Left lung (tissue), 10 donors: ENCODE measurements around the gene HOXA6. TPM values are rescaled to one million over a fixed set of nuclear protein-coding genes. Genes with fewer than 3 reads are reported as not detected.

Experiments
- ATAC-seq: fragments of 200-7000 bp; cut with Tn5 transposase; one replicate; pipeline ENCODE4 v1.9.1; 2020; ENCODE audit warnings: moderate library complexity
- DNase-seq, 4 donors: peaks; one replicate each; pipeline ENCODE4 v3.0.0-alpha.2; 2013 to 2020
- H3K27ac ChIP-seq, 2 donors: fragments of 200-600 bp; sonication (generic) in 1 of 2; one replicate each; pipeline versions ENCODE4 v1.5.0 to v1.8.0; 2020 to 2021
- H3K27me3 ChIP-seq, 2 donors: fragments of 200-600 bp; sonication (generic) in 1 of 2; one replicate each; pipeline versions ENCODE4 v1.5.0 to v1.8.0; 2020 to 2021
- H3K36me3 ChIP-seq, 2 donors: fragments of 200-600 bp; sonication (generic) in 1 of 2; one replicate each; pipeline versions ENCODE4 v1.5.0 to v1.8.0; 2020 to 2021
- H3K4me1 ChIP-seq, 2 donors: fragments of 200-600 bp; one replicate each; pipeline ENCODE4 v1.8.0; 2021
- H3K4me3 ChIP-seq, 2 donors: fragments of 200-600 bp; sonication (generic) in 1 of 2; one replicate each; pipeline versions ENCODE4 v1.5.0 to v1.8.0; 2020 to 2021; ENCODE audit warnings: mild to moderate bottlenecking in 1 of 2
- H3K9me3 ChIP-seq, 2 donors: fragments of 200-600 bp; sonication (generic) in 1 of 2; one replicate each; pipeline versions ENCODE4 v1.5.0 to v1.8.0; 2020 to 2021
- intact Hi-C, 2 donors: fragments of 100-400 bp; cut with DNase I; formaldehyde crosslinking; loops; one replicate each; pipeline versions ENCODE4 v1.11.2 to v1.14.2; 2022
- polyA plus RNA-seq, 6 donors: library from polyadenylated mRNA; unstranded; fragments of 120-200 nt; gene quantifications; one replicate each; pipeline ENCODE4 v1.2.1, GENCODE V29; 2013; ENCODE audit not compliant: insufficient read length in 6 of 6
- total RNA-seq, 2 donors: library from RNA; stranded (reverse); fragmentation: NEBNext Ultra II Directional; extraction: Animal tissue kit (Norgen Biotek cat#: 25700); gene quantifications; one replicate each; pipeline ENCODE4 v1.2.1, GENCODE V29; 2021
- TF ChIP-seq, protein P1 (sequence below), 2 donors: fragments of 200-600 bp; sonication (generic) in 1 of 2; IDR thresholded peaks; one replicate each; pipeline versions ENCODE4 v1.5.0 to v1.8.0; 2021; ENCODE audit warnings: antibody characterized with exemption in 2 of 2
- donor health status: DM: no; HTN: yes; CAD: no.
- donor health status: DM: no; HTN: no; CAD: no.

The HOXA6 gene
- total and polyA plus RNA-seq, 8 donors = 3.5 to 16.2 (median 14.2) TPM

DNA sequence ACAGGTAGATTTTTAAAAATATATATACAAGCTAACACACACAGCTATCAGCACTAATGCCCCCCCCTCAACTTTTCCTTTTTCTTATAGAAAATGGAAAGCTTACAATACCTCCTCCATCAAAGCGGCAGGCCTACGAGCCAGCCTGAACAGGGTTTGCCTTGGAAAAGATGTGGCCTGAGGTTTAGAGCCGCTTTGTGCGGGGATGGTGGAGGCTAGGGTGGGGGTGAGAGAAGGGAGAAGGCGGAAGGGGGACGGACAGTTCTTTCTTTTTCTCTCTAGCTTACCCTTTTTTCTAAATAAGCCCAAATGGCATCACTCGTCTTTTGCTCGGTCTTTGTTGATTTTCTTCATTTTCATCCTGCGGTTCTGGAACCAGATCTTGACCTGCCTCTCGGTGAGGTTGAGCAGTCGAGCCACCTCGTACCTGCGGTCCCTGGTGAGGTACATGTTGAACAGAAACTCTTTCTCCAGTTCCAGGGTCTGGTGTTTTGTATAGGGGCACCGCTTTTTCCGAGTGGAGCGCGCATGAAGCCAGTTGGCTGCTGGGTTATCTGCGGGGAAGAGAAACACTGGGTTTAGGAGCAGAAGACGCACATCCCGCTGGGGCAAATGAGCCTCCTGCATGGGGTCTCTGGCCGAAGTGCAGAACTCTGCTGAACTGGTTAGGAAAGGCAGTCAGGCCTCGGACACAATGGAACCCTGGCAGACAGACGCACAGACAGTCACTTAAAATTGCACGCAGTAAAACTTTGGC is 15.9 kb upstream of the HOXA6 start:
- TF ChIP-seq, protein P1, sequence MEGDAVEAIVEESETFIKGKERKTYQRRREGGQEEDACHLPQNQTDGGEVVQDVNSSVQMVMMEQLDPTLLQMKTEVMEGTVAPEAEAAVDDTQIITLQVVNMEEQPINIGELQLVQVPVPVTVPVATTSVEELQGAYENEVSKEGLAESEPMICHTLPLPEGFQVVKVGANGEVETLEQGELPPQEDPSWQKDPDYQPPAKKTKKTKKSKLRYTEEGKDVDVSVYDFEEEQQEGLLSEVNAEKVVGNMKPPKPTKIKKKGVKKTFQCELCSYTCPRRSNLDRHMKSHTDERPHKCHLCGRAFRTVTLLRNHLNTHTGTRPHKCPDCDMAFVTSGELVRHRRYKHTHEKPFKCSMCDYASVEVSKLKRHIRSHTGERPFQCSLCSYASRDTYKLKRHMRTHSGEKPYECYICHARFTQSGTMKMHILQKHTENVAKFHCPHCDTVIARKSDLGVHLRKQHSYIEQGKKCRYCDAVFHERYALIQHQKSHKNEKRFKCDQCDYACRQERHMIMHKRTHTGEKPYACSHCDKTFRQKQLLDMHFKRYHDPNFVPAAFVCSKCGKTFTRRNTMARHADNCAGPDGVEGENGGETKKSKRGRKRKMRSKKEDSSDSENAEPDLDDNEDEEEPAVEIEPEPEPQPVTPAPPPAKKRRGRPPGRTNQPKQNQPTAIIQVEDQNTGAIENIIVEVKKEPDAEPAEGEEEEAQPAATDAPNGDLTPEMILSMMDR (IDR thresholded peaks at IDR 0.05) = no peak
- peak overlapping the region in 1 of 2 donors; percentile 46 for H3K4me3 ChIP-seq
- H3K9me3 ChIP-seq = no peaks in the 10 kb centered on the region
- peaks cover 9 to 68% of the 10 kb centered on the region in 2 donors for H3K4me1 ChIP-seq
- ATAC-seq = no peak
- peaks cover 78 to 100% of the 10 kb centered on the region in 2 donors for H3K27me3 ChIP-seq
- no peak overlapping the region for H3K27ac ChIP-seq
- DNase-seq = peak in 2 of 4 donors; percentile 31 to 32
- intact Hi-C loops = loop anchor here in 1 of 2 donors (5.0 to 10.0 kb wide), 2 partner anchors 791 to 1279 kb away; no protein-coding TSS in a partner anchor
- H3K36me3 ChIP-seq = no peaks in the 10 kb centered on the region

DNA sequence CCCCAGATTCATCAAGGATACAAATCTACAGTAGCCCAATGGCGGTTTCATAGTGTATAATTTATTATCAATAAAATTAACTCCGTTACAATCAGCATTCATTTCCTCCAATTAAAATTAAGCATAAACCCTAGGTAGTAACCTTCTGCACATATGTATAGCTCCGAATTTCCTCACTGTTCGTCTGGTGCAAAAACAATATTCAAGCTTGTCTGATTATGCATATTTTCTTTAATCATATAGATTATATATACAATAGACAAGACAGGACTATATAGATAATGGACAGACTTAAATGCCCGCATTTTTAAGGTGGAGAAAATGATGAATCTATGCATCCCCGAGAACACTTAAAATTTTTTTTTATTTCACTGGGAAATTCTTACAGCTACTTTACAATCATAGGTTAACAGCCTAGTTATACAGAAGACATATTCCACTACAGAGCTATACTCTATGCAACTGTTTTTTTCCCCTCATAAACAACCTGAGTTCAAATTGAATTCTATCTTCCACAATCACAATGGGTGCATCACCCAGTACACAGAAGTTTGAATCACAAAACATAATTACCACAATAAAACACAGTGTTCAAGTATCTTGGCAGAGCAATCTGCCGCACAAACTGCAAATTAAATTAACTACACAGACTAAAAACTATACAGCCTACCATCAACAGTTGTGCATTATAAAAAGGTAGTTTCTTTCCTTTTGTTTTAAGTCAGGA is 15.2 kb upstream of the HOXA6 start:
- TF ChIP-seq, protein P1 (IDR thresholded peaks at IDR 0.05) = no peak
- DNase-seq (no peak), ATAC-seq (no peak)
- peaks cover 76 to 100% of the 10 kb centered on the region in 2 donors for H3K27me3 ChIP-seq
- H3K4me3 ChIP-seq = no peak overlapping the region
- no peaks in the 10 kb centered on the region for H3K9me3 ChIP-seq
- no peak overlapping the region for H3K27ac ChIP-seq
- no peaks in the 10 kb centered on the region for H3K36me3 ChIP-seq
- peaks cover 9 to 66% of the 10 kb centered on the region in 2 donors for H3K4me1 ChIP-seq
- intact Hi-C loops = loop anchor here in 1 of 2 donors (5.0 to 10.0 kb wide), 2 partner anchors 790 to 1278 kb away; no protein-coding TSS in a partner anchor

DNA sequence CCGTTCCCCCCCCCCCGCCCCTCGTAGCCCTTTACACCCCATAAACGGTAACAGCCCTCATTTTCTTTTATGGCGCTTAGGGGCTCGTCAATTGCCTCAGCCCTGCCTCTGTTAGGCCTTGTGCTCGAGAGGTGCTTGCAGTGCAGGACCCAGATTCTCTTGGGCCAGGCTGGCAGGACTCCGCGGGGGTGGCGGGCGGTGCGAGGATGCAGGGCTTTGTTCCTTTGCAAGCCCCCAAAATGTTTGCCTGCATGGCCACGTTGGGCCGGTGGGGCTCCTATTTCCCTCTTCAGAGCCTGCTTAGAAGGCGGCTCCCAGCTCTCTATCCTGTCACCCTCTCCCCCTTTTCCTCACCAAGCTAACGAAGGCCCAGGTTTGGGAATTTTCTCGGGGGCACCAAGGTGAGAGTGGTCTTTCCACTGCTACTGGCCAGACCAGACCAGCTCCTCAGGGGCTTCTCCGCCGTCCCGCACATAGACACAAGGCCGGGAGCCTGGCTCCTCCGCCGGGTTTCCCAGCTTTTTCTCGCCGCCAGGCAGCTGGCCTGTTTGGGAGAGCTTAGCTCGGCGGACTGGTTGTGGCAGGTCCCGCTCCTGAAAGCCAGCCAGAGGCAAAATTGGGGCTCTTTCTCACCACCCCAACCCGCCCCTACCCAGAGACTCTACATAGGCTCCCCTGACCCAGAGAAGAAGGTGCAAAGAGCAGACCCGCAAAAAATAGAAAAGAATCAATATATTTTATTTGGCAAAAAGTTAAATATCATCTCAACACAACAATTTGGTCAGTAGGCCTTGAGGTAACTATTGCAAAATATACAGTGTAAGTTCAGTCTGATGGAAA is 14.4 kb upstream of the HOXA6 start:
- Histone ChIP-seq H3K36me3 (no peaks in the 10 kb centered on the region), H3K27ac (no peak overlapping the region), H3K9me3 (no peaks in the 10 kb centered on the region), H3K4me1 (peaks cover 9 to 63% of the 10 kb centered on the region in 2 donors), H3K4me3 (peak overlapping the region in 1 of 2 donors; percentile 56), H3K27me3 (peaks cover 76 to 100% of the 10 kb centered on the region in 2 donors)
- intact Hi-C loops = loop anchor here in 1 of 2 donors (5.0 to 10.0 kb wide), 2 partner anchors 790 to 1277 kb away; no protein-coding TSS in a partner anchor
- peak in 2 of 4 donors; percentile 35 to 59 for DNase-seq
- ATAC-seq = no peak
- TF ChIP-seq, protein P1 (IDR thresholded peaks at IDR 0.05) = no peak

DNA sequence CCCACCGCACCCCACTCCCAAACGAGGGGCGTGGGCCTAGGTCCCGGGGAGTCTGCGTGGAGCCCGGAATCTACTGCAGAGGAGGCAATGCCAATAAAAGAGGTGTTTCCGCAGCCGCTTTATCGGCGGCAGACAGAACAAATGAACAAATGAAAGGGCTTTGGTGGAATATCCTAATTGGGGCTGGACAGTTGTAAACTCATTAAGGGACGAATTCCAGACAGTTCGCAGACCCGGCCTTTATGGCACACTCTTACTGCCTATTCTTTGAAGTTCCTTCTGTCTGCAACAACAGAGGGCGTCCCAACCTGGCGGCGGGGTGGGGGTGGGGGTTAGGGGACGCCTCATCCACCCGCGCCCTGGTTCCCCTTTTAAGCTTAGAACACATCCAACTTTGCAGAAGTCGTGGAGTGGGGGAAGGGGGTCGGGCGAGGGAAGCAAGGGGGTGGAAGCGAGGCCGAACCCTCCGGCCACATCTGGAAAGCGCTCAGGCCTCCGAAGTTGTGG is 13.7 kb upstream of the HOXA6 start:
- peak overlapping the region in 1 of 2 donors; percentile 45 for H3K27ac ChIP-seq
- peaks cover 76 to 100% of the 10 kb centered on the region in 2 donors for H3K27me3 ChIP-seq
- no peaks in the 10 kb centered on the region for H3K9me3 ChIP-seq
- TF ChIP-seq, protein P1 (IDR thresholded peaks at IDR 0.05) = peak in 1 of 2 donors; percentile 43
- H3K4me3 ChIP-seq = peak overlapping the region; percentile 56
- peaks cover 9 to 56% of the 10 kb centered on the region in 2 donors for H3K4me1 ChIP-seq
- intact Hi-C loops = loop anchor here in 1 of 2 donors (5.0 to 10.0 kb wide), 2 partner anchors 789 to 1276 kb away; no protein-coding TSS in a partner anchor
- no peaks in the 10 kb centered on the region for H3K36me3 ChIP-seq
- DNase-seq (peak in 2 of 4 donors; percentile 69 to 83), ATAC-seq (peak; percentile 38)
